Vagina (tissue), 2 donors: Measurements from ENCODE around the gene TPSD1. TPM values are rescaled to one million over a fixed set of nuclear protein-coding genes. Genes with fewer than 3 reads are reported as not detected.

Experiments used
- DNase-seq, 2 donors: peaks; one replicate each; pipeline ENCODE4 v3.0.0-alpha.2; 2017; ENCODE audit errors: extremely low spot score in 2 of 2
- H3K27ac ChIP-seq: fragments of 200-600 bp; sonication (generic); one replicate; pipeline ENCODE4 v1.5.1; 2019
- H3K27me3 ChIP-seq: fragments of 200-600 bp; sonication (generic); one replicate; pipeline ENCODE4 v1.5.1; 2019
- H3K36me3 ChIP-seq, 2 donors: fragments of 200-600 bp; sonication (generic); one replicate each; pipeline ENCODE4 v1.5.1; 2017 to 2019
- H3K4me1 ChIP-seq: fragments of 200-600 bp; sonication (generic); one replicate; pipeline ENCODE4 v1.5.1; 2019
- H3K4me3 ChIP-seq, 2 donors: fragments of 200-600 bp; sonication (generic); 1 replicate in 1 of 2; 2 replicates in 1 of 2; pipeline ENCODE4 v1.5.1; 2016 to 2019
- H3K9me3 ChIP-seq: fragments of 200-600 bp; sonication (generic); one replicate; pipeline ENCODE4 v1.5.1; 2019
- CTCF ChIP-seq, 3 experiments: fragments of 450-650 bp in 2 of 3; fragments of 200-600 bp in 1 of 3; sonication (generic) in 1 of 3; IDR thresholded peaks; one replicate each; pipeline ENCODE4 v1.5.1; 2017 to 2019; ENCODE audit warnings: antibody characterized with exemption in 3 of 3, mild to moderate bottlenecking in 2 of 3, moderate library complexity in 2 of 3
- POLR2A ChIP-seq, 2 donors: fragments of 450-650 bp; IDR thresholded peaks; one replicate each; pipeline ENCODE4 v1.6.1; 2017; ENCODE audit warnings: antibody characterized with exemption in 2 of 2, mild to moderate bottlenecking in 2 of 2, moderate library complexity in 2 of 2
- POLR2AphosphoS5 ChIP-seq, 2 donors: sonication (generic); formaldehyde crosslinking; IDR thresholded peaks; one replicate each; pipeline ENCODE4 v1.9.0; 2017; ENCODE audit warnings: antibody characterized with exemption in 2 of 2, mild to moderate bottlenecking in 2 of 2, low read depth in 1 of 2; ENCODE audit not compliant: insufficient read depth in 1 of 2
- intact Hi-C: fragments of 100-400 bp; cut with DNase I; formaldehyde crosslinking; loops from one replicate; pipeline ENCODE4 v1.15.1; 2023
- total RNA-seq: library from RNA; depleted of rRNA; stranded (reverse); fragments of >200 nt; gene quantifications from one replicate; pipeline ENCODE4 v1.2.3, GENCODE V29; 2016

Gene TPSD1
- total RNA-seq, 1 donor from 2014 or later: 7.1 TPM

GRCh38 chr16:1213796-1214372, 42.0 kb upstream of the TPSD1 start:
- H3K36me3 ChIP-seq: peaks cover 0 to 3% of the 10 kb centered on the region in 2 donors
- no peak for DNase-seq

GRCh38 chr16:1214719-1215118, 41.1 kb upstream of the TPSD1 start:
- no peaks in the 10 kb centered on the region for H3K9me3 ChIP-seq
- H3K27me3 ChIP-seq: no peaks in the 10 kb centered on the region
- DNase-seq: no peak
- no peak overlapping the region for H3K4me3 ChIP-seq
- intact Hi-C loops: no loop called here
- H3K4me1 ChIP-seq: no peaks in the 10 kb centered on the region
- no peak overlapping the region for H3K27ac ChIP-seq
- peaks cover 0 to 3% of the 10 kb centered on the region in 2 donors for H3K36me3 ChIP-seq
- TF ChIP-seq POLR2AphosphoS5 (IDR thresholded peaks at IDR 0.05; ENCODE audit: insufficient read depth in 1 of 2, low read depth in 1 of 2): no peak
- no peak for TF ChIP-seq POLR2A (IDR thresholded peaks at IDR 0.05)
- TF ChIP-seq CTCF (IDR thresholded peaks at IDR 0.05): no peak

More at GRCh38 chr16:1213796-1214372, 42.0 kb upstream of the TPSD1 start:
- Histone ChIP-seq H3K27ac (no peak overlapping the region), H3K27me3 (no peaks in the 10 kb centered on the region), H3K9me3 (no peaks in the 10 kb centered on the region), H3K4me1 (no peaks in the 10 kb centered on the region), H3K4me3 (no peak overlapping the region)
- intact Hi-C loops: no loop called here
- TF ChIP-seq POLR2AphosphoS5 (IDR thresholded peaks at IDR 0.05; ENCODE audit: insufficient read depth in 1 of 2, low read depth in 1 of 2): no peak
- no peak for TF ChIP-seq CTCF (IDR thresholded peaks at IDR 0.05)
- no peak for TF ChIP-seq POLR2A (IDR thresholded peaks at IDR 0.05)

- no peak for TF ChIP-seq POLR2A (IDR thresholded peaks at IDR 0.05)
- TF ChIP-seq POLR2AphosphoS5 (IDR thresholded peaks at IDR 0.05; ENCODE audit: insufficient read depth in 1 of 2, low read depth in 1 of 2): no peak
- TF ChIP-seq CTCF (IDR thresholded peaks at IDR 0.05): no peak
- H3K4me1 ChIP-seq: no peaks in the 10 kb centered on the region
These were observed 40.1 kb upstream of the TPSD1 start for GRCh38 chr16:1215574-1216295.

GRCh38 chr16:1216296-1216619, 39.6 kb upstream of the TPSD1 start:
- Histone ChIP-seq H3K4me3 (no peak overlapping the region), H3K9me3 (no peaks in the 10 kb centered on the region), H3K36me3 (no peaks in the 10 kb centered on the region), H3K27ac (no peak overlapping the region), H3K4me1 (no peaks in the 10 kb centered on the region), H3K27me3 (no peaks in the 10 kb centered on the region)
- no peak for TF ChIP-seq CTCF (IDR thresholded peaks at IDR 0.05)
- TF ChIP-seq POLR2A (IDR thresholded peaks at IDR 0.05): no peak
- no peak for TF ChIP-seq POLR2AphosphoS5 (IDR thresholded peaks at IDR 0.05; ENCODE audit: insufficient read depth in 1 of 2, low read depth in 1 of 2)
- intact Hi-C loops: no loop called here
- no peak for DNase-seq

More at GRCh38 chr16:1215574-1216295, 40.1 kb upstream of the TPSD1 start:
- Histone ChIP-seq H3K36me3 (peaks cover 0 to under 1% of the 10 kb centered on the region in 2 donors), H3K27me3 (no peaks in the 10 kb centered on the region), H3K27ac (no peak overlapping the region), H3K4me3 (no peak overlapping the region), H3K9me3 (no peaks in the 10 kb centered on the region)
- intact Hi-C loops: no loop called here
- DNase-seq: no peak
